Stimulated activated naive CD8-positive, alpha-beta T cell treated with anti-CD3 and anti-CD28 coated beads, Interleukin-15, Interleukin-2, amounts not matched to agents 100 U/mL and 50 U/mL, for 24 hours (primary cell): ENCODE measurements around the gene PLXNC1.

ENCODE experiments used
- ATAC-seq: fragments of 150-1000 bp; cut with Tn5 transposase; one replicate; pipeline ENCODE4 v1.10.0; 2021
- DNase-seq: peaks from one replicate; pipeline ENCODE4 v3.0.0; 2021

The PLXNC1 gene

DNA sequence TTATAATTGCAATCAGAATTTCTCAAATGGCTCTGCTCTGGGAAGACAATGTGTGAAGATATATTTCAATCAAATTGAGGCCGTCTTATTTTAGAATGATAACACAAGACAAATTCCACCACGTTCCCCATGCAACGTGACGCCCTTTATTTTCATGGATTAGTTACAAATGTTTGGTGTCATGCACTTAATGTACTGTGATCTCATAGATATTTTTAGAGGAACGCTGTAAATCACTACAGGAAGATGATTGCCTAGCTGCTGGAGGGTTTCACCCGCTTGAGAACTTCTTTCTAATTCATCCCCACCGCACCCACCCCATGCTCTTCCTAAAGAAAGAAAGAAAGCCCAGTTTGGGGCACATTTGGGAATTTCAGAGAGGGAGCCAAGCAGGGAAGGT, 117.2 kb downstream of the PLXNC1 start:
- no peak for ATAC-seq
- DNase-seq, result no peak

DNA sequence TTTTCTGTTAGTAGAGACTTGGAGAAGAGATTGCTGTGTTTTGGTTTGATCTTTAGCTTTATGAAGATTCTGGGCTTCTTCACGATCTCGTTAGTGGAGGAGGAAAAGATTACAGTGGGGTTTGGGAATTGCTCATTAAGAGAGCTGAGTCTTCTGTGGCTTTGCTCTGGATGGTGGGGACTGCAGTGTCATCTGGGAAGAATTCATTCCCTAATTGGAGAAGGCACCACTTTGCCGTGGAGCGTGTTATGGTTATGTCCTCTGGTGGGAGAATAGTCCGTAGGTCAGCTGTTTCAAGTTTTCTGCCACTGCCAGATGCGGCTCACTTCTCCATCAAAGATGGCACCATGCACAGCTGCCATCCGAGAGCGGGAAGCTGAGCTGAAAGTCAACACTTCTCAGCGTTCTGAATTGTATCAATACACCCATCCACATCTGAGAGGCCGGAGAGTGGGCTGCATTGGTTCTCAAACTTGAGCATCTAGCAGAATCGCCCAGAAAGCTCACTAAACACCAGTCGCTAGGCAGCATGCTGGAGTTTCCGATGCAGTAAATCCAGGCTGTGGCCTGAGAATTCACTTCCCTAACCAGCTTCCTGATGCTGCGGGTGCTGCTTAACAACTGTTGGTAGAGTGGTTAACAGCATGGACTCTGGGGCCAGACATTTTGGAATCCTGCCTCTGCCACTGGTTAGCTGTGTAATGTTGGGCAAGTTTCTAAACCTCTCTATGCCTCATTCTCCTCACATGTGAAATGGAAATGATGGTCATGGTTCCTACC, 117.8 kb downstream of the PLXNC1 start:
- DNase-seq, result no peak

DNA sequence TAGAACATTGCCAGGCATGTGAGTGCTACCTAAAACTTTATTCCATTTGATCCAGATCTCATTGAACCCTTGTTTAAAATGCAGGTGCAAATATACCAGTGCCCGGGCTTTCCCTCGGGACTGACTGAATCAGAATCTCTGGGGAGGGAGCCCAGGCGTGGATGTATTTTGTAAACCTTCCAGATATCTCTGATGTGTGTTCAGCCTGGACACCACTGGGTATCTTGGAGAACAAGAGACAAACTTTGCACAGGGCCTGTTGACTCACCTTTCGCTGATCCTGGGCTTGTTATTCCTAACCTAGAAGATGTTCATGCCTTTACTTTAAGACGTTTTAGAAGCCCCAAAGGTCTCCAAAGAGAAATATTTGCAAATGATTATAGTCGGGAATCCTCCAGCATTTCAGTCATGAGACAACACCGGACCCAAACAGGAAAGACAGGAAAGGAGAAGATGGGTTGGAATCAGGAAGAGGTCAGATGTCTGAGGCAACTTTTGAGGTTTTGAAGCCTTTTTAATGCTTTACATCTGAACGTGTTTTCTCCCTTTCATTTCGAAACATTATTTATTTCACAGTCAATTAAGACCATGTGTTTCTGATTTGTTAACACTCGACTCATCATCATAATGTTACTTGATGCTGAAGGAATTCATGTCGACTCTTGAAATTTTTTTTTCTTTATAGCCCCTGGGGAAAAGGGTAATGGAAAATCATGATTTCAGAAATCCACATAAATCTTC, 118.6 kb downstream of the PLXNC1 start:
- no peak for DNase-seq
- no peak for ATAC-seq

More for the DNA sequence above, 117.8 kb downstream of the PLXNC1 start:
- ATAC-seq, result no peak

DNA sequence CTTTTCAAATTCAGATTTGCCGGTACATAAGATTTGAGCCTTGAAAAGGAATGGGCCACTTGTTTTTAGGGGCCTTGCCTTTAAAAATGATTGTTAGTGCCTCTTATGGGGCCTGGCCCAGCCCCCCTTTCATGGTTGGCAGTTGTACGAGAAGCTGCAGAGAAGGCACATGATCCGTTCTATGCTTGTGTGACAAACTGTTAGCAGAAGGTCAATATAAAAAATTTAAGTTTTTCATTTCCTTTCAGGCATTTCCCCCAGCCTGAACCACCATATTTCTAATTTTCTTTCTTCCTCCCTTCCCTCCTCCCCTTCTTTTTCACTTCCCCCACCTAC, 119.1 kb downstream of the PLXNC1 start:
- no peak for DNase-seq
- no peak for ATAC-seq

DNA sequence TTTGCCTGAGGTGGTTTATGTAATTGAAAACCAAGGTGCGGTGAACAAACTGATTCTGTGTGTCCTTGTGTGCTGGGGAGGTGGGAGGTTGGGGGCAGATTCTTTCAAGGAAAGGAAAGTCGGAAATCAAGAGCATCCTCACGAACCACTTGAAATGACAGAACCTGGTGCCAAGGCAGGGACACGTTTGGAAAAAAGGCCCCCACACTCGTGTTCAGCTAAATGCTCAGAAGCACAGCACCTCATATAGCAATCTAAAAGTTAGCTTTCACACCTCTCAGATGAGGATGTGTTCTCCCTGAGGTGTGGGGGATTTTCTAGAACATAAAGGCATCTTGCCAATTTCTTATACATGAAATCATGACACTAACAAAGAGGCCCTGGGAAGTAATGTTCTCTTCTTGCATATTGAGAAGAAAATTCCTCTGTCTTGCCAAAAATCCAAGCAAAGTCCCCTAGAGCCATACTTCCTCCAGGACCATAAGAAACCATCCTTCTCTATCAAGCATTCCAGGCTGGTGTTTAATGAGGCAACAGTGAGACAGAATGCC, 119.6 kb downstream of the PLXNC1 start:
- DNase-seq (no peak), ATAC-seq (no peak)

DNA sequence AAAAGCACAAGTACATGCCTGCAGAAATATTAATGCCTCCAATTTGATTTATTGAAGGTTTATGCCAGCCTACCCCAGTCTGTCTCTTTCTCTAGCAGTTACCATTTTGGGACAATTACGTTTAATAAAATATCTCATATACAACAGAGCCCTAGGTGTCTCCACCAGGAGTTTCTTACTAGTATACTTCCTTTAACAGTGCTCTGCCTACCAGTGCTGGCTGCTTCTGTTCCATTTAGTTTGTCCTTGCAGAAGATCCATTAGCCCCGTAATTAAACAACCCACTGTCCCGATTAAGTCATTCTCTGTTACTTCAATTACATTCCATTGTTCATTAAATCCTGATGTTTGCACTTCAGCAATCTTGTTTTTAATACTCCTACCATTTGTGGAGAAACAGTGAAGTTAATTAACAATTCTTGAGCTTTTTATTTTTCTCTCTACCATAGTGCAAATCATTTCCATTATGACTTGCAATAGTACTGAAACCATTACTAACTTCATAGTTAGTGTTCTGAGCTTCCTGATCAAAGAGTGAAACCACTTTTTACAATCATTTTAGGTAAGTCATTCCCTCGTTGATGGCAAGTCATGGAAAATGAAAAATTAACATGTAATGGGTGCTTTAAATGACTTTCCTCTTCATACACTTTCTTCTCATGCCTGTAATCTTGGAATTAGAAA, 121.1 kb downstream of the PLXNC1 start:
- no peak for DNase-seq
- peak; percentile 69 for ATAC-seq

DNA sequence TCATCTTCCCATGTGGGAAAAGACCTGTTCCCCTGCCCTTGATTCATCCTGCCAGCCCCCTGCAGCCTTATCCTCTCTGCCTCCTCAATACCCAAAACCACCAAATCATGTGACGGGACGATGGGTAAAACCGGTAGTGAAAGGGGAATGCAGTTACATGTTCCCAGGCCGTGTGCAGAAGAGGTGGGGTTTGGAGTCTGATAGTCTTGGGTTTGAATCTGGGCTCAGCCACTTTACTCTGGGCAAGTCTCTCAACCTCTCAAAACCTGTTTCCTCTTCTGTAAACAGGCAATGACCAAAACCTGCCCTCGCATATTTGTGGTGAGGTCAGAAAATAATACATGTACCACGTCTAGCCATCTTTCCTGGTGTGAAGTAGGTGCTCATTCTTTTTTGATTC, 123.0 kb downstream of the PLXNC1 start:
- ATAC-seq, result no peak
- DNase-seq, result no peak

DNA sequence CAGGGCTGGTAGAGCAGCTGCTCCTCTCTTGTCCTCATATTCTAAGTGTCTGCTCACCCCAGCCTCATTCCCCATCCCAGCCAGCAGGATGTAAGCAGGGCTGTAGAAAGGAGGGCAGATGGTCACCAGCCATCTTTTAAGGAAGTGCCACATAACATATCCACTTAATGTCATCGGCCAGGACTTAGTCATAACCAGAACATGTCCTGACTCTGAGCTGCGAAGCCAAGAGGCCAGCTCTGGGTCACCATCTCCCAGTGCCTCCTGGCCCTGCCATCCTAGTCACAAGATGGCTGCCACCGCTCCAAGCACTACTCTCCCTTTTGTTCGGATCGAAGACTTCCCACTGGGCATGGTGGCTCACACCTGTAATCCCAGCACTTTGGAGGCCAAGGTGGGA, 123.9 kb downstream of the PLXNC1 start:
- ATAC-seq, result no peak
- no peak for DNase-seq

DNA sequence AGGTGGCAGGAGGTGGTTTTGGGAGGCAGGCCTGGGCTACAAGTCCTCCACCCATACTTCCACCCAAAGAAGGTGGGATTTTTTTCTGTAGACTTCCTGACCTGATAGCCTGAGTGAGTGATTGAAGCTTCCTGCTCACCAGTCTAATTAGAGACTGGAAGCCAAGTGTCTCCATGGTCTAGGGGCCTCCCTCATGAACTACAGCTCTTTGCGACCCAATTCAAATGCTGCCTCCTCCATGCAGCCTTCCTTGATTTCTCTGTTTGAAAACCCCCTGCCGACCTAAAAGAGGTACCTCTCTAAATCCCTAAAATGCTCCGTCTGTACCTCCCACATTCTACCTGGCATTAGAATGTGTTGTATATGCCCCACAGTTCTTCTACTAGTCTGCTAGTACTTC, 124.9 kb downstream of the PLXNC1 start:
- ATAC-seq, result no peak
- DNase-seq, result no peak

DNA sequence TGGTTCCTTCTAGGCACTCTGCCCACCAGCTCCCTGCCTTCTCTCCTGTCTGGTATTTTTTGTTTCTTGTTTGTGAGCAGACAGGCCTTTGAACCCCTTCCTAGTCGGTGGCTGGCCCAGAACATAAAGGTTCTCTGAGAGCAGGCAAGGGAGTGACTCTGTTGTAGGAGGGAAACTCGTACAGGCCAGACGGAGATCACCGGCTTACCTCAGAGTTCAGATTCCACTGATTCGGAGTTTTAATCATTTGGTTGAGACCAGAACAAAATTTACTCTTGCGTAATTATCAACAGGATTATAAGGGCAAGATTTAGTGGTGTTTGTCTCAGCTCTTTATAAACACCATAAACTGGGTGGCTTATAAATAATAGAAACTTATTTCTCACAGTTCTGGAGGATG, 128.3 kb downstream of the PLXNC1 start:
- ATAC-seq (no peak), DNase-seq (no peak)

DNA sequence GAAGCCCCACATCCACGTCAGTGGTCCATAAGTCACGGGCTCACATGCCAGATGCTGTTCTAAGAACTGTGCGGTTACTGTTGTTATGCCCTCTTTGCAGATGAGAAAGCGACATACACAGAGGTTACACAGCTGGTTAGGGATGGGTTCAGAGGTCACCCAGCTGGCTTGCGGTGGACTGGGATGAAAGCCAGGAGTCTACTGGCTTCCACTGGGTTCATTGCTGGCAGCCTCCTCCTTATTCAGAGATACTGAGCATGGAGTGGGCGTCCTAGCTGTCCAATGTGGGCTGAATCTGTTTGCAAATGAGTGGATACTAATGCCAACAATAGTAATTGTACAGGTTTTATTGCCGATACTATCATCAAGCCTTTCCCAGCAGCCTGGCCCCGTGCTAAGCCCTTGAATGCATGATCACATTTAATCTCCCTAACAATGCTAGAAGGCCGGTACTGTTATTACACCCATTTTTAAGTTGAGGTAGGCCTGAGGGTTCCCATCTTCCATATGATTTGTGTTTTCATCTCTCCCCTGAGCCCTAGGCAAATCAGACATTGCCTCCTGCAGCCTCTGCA, 129.1 kb downstream of the PLXNC1 start:
- ATAC-seq (no peak), DNase-seq (no peak)

DNA sequence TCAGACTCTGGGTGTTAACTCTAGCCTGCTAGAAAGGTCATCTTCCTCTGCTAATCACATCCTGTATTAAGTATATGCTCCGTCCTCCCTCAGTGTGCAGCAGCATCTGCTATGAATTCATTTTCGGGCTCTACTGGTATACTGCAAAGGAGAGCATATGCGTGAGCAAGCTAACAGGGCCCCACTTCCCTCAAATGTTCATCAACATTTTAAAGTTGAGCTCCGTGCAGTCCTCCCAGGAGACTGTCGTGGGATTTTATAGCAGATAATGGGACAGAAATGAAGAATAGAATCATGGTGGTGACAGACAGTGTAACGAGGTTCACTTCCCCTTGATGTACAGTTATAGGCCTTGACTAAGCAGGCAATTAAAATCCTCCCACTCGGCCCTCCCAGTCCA, 131.7 kb downstream of the PLXNC1 start:
- ATAC-seq, result no peak
- no peak for DNase-seq

DNA sequence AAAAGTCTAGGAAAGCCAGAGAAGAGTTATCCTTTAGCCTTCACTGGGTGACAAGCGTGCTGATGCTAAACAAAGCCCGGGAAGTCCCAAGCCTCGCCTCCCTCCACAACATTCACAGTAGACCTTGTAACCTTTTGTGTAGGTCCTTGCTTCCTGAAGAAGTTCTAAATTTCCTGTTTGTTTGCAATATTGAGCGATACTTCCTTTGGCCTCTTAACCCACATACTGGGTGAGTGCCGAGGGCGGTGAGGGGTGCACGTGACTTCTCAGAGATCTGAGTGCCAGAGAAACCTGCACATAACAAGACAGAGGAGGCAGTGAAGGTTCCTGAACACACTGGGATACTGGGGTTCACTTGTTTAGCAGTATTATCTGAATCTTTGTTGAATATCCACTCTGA, 134.3 kb downstream of the PLXNC1 start:
- DNase-seq, result peak; percentile 22
- ATAC-seq, result no peak

DNA sequence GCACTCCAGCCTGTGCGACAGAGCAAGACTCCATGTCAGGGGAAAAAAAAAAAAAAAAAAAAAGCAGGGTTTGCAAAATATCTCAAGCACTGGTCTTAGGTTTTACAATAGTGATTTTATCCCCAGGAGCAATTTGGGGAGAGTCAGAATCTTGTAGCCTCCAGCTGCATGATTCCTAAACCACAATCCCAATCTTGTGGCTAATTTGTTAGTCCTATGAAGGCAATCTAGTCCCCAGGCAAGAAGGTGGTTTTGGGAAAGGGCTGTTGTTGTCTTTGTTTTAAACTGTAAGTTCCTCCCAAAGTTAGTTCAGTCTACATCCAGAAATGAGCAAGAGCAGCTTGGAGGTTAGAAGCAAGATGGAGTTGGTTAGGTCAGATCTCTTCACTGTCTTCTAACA, 135.7 kb downstream of the PLXNC1 start:
- no peak for DNase-seq
- ATAC-seq, result no peak

DNA sequence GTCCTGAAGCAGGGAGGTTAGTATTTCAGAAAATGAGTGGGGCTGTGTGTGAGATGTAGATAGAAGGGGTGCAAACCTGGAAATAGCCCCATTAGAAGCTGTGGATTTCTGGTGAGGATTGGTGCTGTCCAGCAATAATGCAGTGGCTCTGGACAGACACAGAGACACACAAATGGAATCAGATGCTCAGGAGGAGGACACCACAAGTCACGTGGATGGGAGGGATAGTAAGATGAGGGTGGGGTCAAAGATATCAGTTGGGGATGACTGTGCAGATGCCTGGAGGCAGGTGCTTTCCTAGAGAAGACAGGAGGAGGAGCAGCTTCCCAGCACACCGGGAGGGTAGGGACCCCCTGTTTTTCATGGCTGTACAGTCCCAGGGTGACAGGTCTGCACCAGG, 136.5 kb downstream of the PLXNC1 start:
- DNase-seq, result no peak
- no peak for ATAC-seq

DNA sequence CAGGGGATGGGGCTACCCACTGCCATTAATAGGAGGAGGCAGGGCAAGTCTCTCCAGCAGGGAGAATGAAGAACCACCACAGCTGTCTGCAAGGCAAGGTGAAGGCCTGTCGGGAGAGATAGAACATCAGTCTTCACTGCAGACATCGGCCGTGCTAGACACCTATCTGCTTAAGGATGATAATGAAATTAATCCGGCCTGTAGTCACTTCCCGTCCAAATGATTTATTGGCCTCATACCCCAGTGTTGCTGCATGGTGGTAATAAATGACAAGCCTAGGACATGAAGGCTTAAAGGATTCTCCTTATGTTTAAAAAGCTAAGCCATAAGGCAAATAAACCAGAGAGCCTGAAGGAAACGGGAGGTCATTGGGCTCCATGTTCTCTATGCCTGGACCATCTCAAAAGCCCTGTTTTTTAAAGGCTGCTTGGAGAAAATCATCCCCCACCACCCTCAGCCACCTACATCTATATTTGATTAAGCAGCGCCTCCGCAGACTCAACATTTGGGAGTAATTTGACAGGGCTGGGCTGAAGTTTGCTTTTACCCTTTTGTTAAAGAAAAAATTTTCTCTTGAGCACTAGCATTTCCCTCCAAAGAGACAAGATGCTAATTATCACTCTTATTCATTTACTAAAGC, 137.7 kb downstream of the PLXNC1 start:
- DNase-seq, result no peak
- no peak for ATAC-seq

DNA sequence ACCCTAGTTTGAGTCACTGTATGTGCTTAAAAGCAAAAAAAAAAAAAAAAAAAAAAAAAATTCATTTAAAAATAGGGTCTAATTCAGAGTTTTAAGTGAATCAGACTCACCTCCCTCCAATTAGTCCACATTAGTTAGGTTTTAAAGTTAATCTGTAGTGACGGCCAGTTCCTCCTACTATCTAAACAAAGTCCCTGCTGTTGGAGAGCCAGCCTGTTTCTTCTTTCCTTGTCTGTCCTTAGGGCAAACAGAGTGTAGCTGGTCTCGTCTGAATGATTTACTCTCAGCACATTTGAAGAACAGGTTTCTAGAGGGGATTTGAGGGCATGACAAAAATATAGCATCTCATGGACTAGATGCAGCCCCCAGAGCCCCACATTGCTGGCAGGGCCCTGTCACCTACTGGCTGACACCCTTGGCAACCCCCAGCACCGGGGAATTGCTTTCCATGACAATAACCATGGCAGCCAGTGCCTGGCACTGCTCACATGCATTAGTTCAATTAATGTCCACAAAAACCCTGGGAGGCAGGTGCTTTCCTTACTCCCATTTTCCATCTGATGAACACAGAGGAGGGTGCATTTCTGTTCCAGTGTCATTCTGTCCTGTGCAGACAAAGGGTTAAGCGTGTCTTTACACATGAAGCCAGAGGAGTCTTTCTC, 138.3 kb downstream of the PLXNC1 start:
- ATAC-seq (no peak), DNase-seq (no peak)

DNA sequence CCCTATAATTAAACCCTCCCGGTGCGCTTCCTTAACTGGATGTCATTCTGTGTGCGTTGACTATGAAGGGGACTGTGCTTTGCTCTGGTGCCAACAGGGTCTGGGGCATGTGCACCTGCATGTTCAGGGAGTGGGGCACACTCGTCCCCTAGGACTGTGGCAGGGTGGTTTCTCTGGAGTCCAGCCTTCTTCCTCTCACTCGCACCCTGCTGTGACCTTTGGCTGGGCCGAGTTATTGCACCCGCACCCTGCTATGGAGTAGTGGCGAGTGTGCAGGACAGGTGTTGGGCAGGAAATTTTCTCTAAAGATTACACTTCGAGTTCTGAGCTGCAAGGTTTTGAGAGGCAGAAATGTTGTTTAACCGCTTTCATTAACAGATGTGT, 138.9 kb downstream of the PLXNC1 start:
- DNase-seq (no peak), ATAC-seq (no peak)

DNA sequence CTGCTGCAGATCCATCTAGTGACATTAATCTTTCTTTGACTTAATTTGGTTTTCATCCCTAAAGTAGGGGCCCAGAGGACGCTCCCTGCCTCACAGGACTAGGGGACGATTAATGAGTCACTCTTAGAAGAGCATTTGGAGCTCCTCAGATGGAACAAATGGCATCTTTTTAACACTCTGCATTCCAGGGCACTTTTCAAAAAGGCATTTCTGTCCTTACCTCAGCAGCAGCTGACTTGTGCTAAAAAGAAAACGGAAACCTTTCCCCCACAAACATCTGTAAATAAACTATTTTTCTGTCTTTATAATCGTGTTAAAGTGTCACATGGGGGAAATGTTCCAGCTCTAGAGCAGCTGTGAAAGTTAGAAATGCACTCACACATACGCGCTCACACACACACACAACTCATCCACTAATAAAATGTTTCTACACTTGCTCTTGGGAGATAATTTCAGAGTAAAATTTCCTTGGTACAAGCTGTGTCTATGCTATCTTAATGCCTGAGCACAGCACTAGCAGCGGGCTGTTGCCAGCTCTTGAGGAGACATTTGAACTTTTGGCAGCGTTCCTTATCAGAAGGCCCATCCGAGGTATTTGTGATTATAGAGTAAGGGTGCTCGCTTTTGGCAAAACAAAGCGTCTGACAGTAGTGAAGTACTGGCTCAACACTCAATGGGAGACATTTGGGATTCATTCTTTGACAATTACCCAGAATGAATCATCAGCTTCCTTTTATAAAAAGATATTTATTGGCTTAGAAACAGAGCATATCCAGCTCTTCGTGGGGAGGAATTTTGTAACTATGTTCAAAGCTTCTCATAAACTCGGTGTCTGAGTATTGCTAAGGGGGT, 141.3 kb downstream of the PLXNC1 start:
- no peak for DNase-seq
- ATAC-seq, result no peak

DNA sequence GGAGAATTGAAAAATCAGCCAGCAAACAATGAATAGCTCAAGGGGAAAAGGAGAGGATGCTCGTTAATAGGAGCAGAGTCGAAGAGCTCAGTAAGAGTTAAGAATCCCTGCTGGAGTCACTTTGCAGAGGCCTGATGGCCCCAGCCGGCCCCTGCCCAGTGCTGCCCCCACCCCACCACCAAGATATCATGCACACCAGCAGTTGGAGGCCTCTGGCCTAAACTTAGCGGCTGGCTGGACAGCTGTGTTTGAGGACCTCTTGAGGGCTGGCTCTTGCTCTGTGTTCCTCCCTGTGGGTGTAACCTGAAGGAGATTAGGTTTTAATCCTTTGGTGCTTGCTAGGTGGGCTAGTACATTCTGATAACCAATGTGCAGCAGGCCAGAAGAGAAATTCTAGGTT, 142.0 kb downstream of the PLXNC1 start:
- ATAC-seq (no peak), DNase-seq (no peak)
